Retina (tissue), 1 donor: ENCODE measurements around the gene CACNA1A.
"Not testable (repeated sequence)": the region's sequence is repeated elsewhere in the genome, so short reads cannot be mapped to it uniquely, and the experiment has no call there.

ENCODE experiments used
- DNase-seq: peaks from one replicate; pipeline ENCODE4 v3.0.0-alpha.2; 2016

The CACNA1A gene

DNA sequence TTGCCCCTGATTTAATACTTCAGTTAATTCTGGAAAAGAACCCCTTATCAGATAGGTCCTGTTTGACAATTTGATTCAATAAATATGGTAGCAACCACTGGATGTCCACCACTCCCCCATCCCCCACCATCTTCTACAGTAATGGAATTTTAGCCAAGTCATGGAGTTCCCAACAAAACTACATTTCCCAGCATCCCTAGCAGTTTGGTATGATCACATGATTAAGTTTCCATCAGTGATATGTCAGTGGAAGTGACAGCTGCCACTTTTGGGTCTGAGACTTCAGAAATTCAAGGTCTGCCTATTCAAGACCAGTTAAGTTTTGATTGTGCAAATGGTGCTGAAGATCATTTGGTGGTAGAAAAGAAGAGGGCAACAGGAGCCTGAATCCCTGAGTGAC, 85.5 kb downstream of the CACNA1A start:
- no peak for DNase-seq

GRCh38 chr19:13417054-13417453, 89.2 kb downstream of the CACNA1A start:
- DNase-seq, result peak; percentile 85

- DNase-seq, result no peak
These were observed 94.4 kb downstream of the CACNA1A start for GRCh38 chr19:13411899-13412298.

DNA sequence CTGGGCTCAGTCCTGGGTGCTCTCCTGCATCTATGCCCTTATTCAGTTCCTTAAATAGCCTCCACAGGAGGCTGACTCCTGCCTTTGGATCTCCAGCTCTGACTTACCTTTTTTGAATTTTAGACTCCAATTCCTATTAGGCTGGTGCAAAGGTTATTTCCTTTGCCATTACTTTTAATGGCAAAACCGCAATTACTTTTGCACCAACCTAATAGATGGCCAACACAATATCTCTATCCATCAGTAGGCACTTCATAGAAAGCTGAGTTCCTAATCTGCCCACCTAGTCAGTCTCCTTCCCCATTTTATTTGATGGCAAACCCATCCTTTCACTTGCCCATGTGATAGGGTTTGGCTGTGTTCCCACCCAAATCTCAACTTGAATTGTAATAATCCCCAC, 95.3 kb downstream of the CACNA1A start:
- no peak for DNase-seq

- DNase-seq, result no peak
These were observed 97.3 kb downstream of the CACNA1A start for GRCh38 chr19:13408889-13409518.

- no peak for DNase-seq
These were observed 102.0 kb downstream of the CACNA1A start for GRCh38 chr19:13404236-13404635.

DNA sequence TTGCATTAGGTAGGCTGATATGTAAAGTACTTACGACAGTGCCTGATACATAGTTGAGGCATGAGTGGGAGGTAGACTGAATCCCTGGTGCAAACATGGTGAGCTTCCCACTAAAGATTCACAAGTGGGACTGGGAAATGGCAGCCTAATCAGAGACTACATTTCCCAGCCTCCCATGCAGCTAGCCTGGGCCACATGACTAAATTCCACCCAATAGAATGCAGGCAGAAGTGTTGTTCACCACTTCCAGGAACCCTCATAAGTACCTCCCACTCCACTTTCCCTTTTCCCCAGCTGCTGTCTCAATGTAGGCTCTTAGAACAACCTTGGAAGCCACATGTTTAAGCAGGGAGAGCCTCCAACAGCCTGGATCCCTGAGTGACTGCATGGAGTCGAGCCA, 104.9 kb downstream of the CACNA1A start:
- DNase-seq, result no peak

GRCh38 chr19:13400296-13400695, 106.0 kb downstream of the CACNA1A start:
- no peak for DNase-seq

- no peak for DNase-seq
These were observed 106.5 kb downstream of the CACNA1A start for GRCh38 chr19:13399746-13400145.

DNA sequence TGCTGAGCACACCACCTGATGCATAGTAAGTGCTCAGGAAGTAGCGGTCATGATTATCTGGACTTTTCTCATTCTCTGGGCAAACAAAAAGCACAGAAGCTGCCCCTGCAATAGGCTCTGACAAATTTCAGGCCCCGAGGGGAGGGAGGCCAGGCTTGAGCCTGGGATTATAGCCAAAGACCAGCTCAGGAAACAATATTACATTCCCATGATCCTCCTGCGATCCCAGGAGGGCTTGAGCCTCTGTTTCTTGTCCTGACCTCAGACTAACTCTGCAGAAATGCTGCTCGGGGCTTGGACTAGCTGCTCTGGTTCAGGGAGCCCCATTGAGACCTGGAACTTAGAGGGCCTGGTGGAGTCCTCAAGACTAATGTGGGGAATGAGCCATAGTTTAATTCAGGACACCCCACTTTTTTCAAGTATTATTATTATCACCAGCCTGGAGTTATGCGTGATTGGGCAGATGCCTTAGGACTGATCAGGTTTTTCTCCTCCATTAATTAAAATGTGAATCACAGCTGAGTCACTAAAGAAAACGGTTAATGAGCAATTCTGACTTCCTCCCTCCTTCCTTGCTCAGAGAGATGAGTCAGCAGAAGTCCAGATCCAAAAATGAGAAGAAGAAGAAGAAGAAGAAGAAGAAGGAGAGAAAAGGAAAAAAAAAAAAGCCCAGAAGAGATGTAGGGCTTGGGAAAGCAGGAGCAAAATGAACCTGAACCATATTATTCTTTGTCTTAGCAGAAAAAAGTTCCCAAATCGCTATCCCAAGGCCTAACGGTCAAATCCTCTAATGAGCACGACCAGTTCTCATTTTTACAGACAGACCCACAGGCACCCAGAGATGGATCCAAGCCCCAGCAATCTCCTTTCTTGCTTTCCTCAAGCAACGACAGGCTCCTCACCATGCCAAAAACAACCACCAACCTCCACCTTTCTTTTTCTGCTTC, 107.2 kb downstream of the CACNA1A start:
- DNase-seq, result no peak

GRCh38 chr19:13398182-13398581, 108.1 kb downstream of the CACNA1A start:
- no peak for DNase-seq

DNA sequence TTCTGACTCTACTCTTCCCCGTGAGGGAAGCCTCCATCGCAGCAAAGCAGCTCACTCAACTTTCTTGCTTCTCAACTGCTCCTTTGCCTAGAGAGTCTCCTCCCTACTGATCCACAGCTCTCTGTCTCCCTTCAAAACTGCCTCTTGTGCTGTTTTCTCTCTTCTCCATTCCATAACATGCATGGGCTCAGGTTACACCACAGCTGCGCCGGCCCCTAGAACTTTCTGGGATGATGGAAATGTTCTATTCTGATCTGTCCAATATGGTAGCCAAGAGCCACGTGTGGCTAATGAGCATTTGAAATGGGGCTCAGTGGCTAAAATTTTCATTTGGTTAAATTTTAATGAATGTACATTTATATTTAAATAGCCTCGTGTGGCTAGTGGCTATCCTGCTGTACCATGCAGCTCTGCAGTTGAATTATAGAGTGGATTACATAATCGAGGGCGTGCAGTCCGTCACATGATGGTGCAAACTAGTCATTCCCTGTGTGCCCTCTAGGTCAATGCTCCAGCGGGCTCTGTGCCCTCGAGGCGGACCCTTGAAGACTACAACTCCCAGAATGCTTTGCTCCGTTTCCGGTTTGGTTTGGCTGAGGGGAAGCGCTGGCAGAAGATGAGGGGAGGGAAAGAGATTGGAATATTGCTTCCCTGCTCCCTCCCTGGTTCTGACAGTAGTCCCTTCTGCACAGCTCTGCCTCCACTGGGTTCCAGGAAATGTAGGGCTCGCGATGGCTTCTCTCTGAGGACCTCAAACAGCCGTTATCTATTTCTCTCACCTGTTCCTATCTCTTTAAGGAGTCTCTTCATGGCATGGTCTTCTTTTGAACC, 109.8 kb downstream of the CACNA1A start:
- DNase-seq, result peak; percentile 75

- no peak for DNase-seq
These were observed 123.7 kb downstream of the CACNA1A start for GRCh38 chr19:13382633-13382938.

DNA sequence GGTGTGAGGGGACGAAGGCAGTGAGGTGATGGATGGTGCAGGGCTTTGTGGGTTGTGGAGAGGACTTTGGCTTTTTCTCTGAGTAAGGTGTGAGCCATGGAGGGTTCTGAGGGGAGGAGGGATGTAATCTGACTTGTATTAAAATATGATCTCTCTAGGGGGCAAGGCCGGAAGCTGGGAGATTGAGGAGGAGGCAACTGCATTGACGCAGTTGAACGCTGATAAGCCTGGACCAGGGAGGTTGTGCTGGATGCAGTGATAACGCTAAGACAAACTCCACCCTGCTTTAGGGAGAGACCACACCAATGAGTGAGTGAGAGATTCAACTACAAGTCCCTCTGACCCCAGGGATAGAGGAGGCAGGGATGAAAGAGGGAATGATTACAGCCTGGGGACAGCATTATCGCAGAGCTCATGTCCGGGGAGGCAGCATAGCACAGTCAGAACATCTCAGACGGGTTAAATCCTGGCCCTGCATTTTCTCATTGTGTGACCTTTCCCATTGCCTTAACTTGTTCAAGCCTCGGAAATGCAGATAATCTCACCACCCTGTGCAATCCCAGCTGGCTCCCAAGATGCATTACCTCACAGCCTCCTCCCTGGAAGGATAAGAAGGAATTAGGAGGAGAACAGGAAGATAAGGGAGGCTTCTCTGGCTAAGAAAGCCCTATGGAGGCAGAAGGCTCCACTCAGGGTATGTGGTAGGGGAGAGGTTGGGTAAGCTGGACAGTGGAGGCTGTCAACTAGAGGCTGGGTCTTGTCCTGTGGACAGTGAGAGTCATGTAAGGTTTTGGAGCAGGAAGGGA, 124.2 kb downstream of the CACNA1A start:
- peak; percentile 25 for DNase-seq

GRCh38 chr19:13376537-13376936, 129.7 kb downstream of the CACNA1A start:
- no peak for DNase-seq

- no peak for DNase-seq
These were observed 132.7 kb downstream of the CACNA1A start for GRCh38 chr19:13373599-13373998.

- DNase-seq, result no peak
These were observed 135.3 kb downstream of the CACNA1A start for GRCh38 chr19:13370948-13371347.

DNA sequence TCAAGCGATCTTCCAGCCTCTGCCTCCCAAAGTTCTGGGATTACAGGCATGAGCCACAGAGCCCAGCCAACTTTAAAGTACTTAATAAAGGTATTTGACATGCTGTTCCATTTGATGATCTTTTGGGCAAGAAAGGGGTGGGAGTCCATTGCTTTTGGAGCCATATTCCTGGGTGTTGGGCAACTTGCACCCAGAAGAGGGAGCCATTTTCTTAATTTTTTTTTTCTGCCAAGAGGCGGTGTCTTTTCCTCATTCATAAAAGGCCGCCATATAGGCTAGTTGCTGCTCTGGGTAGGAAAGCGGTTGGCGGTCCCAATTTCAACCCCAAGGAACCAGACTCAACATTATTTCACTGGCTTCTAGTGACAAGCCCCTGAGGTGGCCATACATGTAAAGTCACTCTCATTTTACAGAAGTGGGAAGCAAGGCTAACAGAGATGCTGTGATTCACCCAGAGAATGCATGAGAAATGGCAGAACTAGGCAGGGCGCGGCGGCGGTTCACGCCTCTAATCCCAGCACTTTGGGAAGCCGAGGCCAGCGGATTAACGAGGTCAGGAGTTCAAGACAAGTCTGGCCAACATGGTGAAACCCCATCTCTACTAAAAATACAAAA, 139.6 kb downstream of the CACNA1A start:
- DNase-seq, result peak; percentile 35

DNA sequence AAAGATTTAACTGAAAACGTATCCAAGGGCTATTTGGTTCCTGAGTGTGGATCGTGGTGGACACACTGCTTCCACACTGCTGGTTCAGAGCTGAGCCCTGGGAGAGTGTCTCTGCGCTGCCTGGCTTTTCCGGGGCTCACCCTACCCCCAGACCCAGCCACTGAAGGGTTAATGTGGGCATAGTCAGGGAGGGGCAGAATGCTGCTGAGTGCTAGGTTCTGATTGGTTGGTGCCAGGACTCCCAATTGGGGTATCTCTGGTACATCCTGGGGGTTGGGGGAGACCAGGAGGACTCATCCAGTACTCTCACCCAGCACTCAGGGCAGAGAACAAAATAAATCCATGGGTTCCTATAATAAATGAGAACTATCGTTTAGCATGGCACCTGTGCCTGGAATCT, 142.3 kb downstream of the CACNA1A start:
- DNase-seq, result no peak

DNA sequence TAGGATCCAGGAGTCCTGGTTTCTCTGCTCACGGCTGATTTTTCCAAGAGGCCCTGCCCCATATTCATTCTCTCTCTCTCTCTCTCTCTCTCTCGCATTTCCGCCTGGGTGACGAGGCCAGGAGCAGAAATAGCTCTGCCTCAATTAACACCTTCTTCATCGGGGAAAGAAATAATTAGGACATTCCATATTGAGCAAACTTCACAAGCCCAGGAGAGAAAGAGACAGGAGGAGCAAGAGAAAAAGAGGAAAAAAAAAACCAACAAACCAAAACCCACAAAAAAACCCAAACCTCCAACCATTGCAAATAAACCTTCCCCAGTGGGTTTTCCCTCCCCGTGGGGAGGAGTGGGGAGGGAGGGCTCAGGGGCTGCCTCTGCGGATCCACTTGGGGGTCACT, 143.0 kb downstream of the CACNA1A start:
- DNase-seq, result no peak

DNA sequence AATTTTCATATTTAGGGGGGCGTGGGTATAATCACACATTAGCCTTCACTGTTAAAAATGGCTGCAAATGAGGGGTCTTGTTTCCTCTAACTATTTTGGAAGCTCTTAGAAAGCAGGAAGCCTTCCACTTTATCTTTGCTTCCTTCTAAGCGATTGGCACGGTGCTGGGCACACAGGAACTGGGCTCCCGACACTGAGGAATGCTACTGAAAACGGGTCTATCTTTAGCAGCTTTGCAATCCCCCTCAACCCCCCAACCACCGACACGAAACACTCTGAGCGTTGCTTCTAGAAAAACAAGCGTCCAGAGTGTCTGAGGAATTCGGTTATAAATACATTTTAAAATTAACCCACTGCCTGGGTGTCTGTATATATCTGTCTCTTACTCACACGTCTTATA, 143.6 kb downstream of the CACNA1A start:
- DNase-seq, result no peak

DNA sequence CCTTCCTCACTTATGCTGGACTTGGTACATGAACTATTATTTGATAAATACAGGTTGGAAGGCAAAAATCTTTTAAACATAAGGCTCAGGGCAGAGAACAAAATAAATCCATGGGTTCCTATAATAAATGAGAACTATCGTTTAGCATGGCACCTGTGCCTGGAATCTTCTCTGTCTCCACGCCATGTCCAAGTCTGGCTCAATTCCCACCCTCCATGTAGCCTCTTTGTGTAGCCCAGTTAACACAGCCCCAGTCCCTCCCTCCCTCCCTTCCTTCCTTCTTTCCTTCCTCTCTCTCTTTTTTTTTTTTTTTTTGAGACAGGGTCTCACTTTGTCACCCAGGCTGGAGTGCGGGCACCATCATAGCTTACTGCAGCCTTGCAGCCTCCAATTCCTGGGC, 144.6 kb downstream of the CACNA1A start:
- not testable (repeated sequence) for DNase-seq
